CD4-positive, alpha-beta T cell treated with Interleukin-10 for 1 hour (primary cell): ENCODE data around the gene GRAMD1A.
"Not testable (repeated sequence)": the region's sequence is repeated elsewhere in the genome, so short reads cannot be mapped to it uniquely, and the experiment has no call there.

Experiments
- DNase-seq: peaks from one replicate; pipeline ENCODE4 v3.0.0-alpha.2; 2020

GRAMD1A gene

GRCh38 chr19:35004517-35005255 is 4.6 kb downstream of the GRAMD1A start:
- DNase-seq, result no peak

DNA sequence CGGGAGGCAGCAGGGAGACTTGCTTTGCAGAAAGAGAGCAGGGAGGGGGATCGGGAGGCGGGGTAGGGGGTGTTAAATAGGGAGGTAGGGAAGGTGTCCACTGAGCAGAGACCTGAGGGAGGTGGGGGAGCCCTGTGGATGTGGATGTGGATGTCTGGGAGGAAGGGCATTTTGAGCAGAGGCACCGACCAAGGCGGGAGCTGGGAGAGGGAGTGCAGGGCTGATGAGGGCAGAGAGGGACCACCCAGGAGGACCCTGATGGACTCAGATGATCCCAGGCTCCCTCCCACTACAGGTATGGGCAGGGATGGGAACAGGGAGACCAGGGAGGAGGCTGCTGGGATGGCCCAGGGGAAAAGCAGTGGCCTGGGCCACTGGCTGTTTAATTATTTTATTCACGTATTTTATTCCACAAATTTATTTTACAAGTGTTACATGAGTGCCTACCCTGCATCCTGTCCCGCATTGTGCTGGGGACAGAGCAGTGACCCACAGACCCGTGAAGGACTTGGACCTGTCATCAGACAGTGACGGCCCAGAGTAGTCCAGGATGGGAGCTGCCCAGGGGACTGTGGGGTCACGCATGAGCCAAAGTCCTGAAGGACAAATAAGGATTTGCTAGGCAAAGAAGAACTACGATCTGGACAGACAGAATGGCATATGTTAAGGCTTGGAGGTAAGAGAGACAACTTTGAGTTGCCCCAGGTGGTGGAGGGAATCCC is 5.3 kb downstream of the GRAMD1A start:
- DNase-seq, result no peak

DNA sequence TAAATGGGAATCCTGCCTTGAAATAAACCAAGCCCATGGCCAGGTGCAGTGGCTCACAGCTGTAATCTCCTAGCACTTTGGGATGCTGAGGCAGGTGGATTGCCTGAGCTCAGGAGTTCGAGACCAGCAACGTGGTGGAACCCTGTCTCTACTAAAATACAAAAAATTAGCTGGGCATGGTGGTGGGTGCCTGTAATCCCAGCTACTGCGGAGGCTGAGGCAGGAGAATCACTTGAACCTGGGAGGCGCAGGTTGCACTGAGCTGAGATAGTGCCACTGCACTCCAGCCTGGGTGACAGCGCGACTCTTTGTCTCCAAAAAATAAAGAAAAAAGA is 5.9 kb downstream of the GRAMD1A start:
- DNase-seq, result not testable (repeated sequence)

GRCh38 chr19:35006342-35006998 is 6.3 kb downstream of the GRAMD1A start:
- DNase-seq, result no peak

DNA sequence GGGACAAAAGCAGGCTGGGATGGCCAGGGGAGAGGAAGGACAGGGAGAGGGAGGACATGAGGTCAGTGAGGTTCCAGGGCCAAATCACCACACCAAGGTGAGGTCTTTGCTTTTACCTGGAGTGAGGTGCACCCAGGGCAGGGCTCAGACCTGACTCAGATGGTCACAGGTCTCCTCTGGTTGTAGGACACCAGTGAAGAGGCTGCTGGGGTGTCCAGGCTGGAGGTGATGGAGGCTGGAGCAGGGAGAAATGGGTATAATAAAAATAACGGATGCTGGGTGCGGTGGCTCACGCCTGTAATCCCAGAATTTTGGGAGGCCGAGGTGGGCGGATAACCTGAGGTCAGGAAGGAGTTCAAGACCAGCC is 6.9 kb downstream of the GRAMD1A start:
- no peak for DNase-seq

DNA sequence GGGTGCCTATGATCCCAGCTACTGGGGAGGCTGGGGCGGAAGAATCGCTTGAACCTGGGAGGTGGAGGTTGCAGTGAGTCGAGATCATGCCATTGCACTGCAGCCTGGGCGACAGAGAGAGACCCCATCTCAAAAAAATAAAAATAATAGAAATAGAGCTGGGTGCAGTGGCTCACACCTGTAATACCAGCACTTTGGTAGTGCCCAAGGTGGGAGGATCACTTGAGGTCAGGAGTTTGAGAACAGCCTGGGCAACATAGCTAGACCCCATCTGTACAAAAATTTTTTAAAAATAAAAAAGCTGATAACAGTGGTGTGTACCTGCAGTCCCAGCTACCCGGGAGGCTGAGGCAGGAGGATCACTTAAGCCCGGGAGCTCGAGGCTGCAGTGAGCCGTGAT is 7.3 kb downstream of the GRAMD1A start:
- DNase-seq, result not testable (repeated sequence)

DNA sequence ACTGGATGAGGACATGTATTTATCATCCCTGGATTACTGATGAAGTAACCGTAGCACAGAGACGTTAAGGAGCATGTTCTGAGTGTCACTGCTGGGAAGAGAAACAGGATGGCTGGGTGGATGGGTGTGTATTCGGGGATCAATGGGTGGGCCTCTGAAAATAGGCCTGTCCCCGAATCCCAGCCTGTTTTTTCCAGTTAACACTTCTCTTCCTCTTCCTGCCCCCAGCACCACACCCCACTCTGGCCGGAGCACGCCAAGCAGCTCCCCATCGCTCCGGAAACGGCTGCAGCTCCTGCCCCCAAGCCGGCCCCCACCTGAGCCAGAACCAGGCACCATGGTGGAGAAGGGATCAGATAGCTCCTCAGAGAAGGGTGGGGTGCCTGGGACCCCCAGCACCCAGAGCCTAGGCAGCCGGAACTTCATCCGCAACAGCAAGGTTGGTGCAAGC is 8.8 kb downstream of the GRAMD1A start:
- DNase-seq, result no peak

DNA sequence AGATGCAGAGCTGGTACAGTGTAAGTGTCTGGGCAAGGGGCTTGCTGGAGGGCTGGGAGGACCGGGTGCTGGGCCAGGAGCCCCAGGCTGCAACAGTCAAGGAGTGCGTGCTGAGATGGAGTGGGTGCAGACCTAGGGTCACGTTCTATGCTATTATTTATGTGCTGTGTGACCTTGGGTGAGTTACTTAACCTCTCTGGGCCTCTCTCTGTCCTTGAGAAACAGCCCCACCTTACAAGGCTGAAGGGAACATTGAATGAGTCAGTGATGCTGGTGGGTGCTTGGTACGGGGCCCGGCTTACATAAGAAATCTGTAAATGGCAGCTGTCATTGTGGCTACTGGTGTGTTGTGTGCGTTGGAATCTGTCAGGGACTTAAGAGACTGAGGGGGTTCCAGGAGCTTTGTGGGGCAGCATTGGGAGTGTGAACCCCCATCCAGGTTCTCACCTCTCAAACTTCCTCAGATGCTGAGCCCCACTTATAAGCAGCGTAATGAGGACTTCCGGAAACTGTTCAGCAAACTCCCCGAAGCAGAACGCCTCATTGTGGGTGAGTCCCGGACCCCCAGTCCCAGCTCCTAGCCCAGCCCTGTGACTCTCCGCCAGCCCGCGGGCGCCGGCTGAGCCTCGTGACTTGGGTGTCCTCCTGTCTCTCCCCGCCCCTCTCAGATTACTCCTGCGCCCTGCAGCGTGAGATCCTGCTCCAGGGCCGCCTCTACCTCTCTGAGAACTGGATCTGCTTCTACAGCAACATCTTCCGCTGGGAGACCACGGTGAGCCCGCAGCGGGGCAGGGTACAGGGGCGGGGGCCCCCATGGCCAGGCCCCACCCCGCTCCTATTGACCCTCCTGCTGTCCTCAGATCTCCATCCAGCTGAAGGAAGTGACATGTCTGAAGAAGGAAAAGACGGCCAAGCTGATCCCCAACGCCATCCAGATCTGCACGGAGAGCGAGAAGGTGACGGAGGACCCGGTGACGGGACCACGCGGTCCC is 9.6 kb downstream of the GRAMD1A start:
- DNase-seq, result no peak

DNA sequence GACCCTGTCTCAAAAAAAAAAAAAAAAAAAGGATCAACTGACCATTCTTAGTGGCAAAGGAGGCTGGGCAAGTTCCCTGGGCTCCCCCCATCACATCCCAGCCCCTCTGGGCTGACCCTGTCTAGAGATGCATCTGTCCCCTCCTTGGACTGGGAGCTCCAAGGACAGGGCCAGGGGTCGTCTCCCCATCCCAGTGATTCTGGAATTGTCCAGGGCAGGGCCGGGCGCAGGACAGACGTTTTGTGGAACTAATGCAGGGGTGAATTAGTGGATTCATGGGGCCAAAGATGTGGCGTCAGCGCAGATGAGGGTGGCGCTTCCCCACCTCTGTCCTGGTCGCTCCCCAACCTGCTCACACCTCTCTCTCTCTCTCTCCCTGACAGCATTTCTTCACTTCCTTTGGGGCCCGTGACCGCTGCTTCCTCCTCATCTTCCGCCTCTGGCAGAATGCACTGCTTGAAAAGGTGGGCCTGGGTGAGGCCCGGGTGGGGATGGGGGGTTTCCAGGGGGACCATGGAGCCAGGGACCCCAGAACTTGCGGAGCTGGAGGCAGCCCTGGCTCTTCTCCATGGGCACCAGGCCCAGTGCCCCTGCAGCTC is 11.1 kb downstream of the GRAMD1A start:
- DNase-seq, result peak; percentile 56

- peak; percentile 43 for DNase-seq
These were observed 11.9 kb downstream of the GRAMD1A start for GRCh38 chr19:35011737-35012682.

DNA sequence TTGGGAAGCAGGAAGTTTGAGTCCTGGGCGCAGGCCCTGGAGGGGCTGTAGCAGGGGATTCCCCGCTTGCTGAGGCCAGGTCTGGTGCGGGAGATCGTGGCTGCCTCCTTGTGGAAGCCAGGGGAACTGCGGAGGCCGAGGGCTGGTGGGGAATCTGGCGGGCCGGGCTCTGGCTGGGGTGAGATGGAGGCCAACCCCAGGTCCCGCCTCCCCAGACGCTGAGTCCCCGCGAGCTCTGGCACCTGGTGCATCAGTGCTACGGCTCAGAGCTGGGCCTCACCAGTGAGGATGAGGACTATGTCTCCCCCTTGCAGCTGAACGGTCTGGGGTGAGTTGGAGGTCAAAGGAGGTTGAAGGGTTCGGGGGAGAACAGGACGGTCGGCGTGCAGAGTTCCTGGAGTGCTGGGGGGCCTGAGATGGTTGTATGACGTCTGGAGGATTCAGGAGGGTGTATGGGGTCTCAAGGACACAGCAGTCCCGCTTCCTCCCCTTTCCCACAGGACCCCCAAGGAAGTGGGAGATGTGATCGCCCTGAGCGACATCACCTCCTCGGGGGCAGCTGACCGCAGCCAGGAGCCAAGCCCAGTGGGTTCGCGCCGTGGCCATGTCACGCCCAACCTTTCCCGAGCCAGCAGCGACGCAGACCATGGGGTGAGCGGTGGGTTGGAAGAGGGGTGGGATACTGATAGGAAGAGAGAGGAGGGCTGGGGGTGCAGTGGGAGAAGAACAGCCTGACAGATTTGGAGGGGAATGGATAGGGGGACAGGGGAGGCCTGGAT is 13.1 kb downstream of the GRAMD1A start:
- peak; percentile 87 for DNase-seq

- DNase-seq, result peak; percentile 84
These were observed 14.0 kb downstream of the GRAMD1A start for GRCh38 chr19:35013820-35014754.

DNA sequence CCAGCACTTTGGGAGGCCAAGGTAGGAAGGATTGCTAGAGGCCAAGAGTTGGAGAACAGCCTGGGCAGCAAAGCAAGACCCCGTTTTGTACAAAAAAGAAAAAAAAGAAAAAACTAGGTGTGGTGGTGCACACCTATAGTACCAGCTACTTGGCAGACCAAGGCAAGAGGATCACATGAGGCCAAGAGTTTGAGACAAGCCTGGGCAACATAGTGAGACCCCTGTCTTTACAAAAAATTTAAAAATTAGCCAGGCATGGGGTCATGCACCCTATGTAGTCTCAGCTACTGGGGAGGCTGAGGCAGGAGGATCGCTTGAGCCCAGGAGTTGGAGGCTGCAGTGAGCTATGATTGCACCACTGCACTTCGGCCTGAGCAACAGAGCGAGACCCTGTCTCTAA is 14.7 kb downstream of the GRAMD1A start:
- DNase-seq, result not testable (repeated sequence)

GRCh38 chr19:35015270-35015953 is 15.3 kb downstream of the GRAMD1A start:
- DNase-seq, result no peak

DNA sequence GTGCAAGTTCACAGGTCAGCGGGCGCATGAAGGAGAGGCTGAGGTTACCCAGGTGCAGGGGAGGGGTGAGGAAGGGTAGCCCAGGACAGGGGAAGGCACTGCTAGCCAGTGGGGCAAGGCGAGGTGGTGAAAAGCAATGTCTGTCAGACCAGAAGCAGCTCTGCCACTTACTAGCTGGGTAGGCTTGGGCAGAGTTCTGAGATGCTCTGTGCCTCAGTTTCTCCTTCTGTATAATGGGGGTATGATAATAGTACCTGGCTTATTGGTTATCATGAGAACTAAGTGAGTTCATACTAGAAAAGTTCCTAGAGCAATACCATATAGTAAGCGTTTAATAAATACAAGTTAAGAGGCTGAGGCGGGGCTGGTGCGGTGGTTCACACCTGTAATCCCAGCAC is 15.8 kb downstream of the GRAMD1A start:
- no peak for DNase-seq

DNA sequence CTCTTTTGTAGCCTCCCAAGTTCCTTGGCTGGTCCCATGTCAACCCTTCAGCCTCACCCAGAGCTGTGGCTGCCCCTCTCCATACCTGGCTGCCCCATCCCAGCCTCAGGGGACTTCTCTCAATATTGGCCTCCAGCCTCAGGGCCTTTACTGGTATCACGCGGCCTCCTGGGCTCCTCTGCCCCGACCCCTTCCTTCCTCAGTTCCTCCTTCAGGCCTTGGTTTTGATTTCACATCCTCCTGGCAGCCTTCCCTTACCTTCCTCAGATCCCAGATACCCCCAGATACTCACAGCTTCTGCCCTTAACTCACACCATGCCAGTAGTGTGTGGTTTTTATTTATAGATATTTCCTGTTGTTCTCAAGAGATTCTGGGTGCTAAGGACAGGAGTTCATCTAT is 17.4 kb downstream of the GRAMD1A start:
- no peak for DNase-seq

DNA sequence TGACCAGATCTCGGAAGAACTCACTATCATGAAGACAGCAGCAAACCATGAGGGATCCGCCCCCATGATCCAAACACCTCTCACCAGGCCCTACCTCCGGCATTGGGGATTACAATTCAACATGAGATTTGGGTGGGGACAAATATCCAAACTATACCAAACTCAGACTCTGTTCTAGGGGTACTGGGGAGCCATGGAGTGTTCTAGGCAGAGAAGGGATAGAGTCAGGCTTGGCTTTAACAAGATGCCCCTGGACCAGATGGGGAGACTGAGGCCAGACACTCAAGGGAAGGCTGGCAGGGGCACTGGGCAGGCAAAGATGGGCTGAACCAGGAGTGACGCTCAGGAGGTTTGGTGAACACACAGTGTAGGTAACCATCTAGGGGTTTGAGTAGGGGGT is 18.3 kb downstream of the GRAMD1A start:
- no peak for DNase-seq

DNA sequence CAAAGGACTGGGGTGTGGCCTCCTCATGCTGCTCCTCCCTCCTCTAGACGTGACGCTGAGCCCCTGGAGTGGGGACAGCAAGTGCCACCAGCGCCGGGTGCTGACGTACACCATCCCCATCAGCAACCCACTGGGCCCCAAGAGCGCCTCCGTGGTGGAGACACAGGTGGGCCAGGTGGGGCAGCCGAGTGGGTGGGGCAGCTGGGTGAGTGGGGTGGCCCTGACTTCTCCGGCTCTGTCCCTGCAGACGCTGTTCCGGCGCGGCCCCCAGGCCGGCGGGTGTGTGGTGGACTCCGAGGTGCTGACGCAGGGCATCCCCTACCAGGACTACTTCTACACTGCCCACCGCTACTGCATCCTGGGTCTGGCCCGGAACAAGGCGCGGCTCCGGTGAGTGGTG is 19.0 kb downstream of the GRAMD1A start:
- DNase-seq, result no peak

DNA sequence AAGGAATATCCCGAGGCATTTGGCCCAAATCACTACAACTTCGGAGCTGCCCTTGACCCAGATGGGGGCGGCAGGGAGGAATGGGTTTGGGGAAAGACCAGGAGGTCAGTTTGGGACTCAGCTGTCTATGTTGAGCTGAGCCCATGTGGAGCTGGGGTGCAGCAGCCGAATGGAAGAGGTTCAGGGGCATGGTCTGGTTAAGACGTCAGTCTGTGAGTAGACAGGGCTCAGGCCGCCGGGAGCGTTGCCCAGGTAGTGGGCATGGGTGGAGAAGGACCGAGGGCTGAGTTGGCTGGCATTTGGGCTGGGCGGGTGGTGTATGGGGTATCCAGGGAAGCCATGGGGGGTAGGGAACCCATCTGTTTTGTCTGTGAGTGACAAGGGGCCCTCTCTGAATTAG is 20.9 kb downstream of the GRAMD1A start:
- no peak for DNase-seq
